Jurkat, Clone E6-1 (cell line): ENCODE results near the gene BTK.
"Not testable (repeated sequence)": the region's sequence is repeated elsewhere in the genome, so short reads cannot be mapped to it uniquely, and the experiment has no call there.

ENCODE experiments used
- DNase-seq: peaks from one replicate; pipeline ENCODE4 v3.0.0-alpha.2; 2011; ENCODE audit warnings: low read depth, low spot score
- H3K4me3 ChIP-seq: 2 replicates; pipeline ENCODE4 v1.5.1; 2011; ENCODE audit warnings: mild to moderate bottlenecking, low read length, control low read depth, moderate library complexity

BTK gene

DNA sequence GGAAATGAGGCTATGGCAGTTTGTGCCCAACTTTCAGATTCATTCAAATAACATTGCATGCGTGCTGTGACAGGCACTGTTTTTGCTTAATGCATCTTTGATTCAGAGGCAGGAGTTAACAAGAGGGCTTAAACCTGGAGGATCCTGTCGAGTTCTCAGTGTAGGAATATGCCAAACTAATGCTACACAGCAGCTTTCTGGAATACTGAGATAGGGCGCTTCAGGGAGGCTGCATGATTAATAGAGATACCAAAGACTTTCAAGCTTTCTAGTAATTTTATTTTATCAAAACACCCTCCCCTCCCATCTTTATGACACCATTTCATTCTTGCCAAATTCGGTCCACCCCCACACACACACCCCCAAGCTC is 36.8 kb downstream of the BTK start:
- H3K4me3 ChIP-seq, result peak overlapping the region; percentile 73

DNA sequence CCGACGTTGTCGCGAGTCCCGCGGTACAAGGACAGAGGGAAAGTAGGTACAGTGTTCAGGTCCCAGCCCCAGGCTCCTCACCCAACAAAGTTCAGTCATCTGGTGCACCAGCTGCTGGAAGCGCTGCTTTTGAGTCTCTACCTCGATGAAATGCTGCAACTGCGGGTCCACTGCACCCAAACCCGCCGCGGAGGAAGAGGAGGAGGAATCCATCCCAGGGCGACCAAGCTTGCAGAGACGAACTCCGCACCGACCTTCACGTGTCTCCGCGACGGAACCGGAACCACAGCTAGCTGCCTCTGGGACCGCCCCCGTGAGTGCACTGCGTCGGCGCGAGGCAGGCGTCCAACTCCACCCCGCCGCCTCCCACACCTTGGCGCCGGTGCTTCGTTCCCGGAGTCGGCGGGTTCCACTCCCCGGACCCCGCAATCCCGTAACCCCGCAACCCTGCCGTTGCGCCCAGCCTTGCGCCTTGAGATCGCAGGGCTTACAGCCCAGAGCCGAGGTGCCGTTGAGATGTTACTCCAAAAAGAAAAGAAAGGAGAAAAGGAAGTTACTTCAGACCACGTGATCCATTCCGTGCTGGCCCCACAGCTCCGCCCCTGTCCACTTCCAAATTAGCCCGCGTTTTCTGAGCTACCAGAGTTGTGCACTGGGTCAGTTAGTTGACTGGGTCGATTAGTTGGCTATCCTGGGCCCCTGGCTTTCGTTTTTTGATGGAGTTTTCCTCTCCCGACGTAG is 37.4 kb downstream of the BTK start, which contains the start of gene TIMM8A:
TIMM8A (minus strand) TSS at position 291 of the 741 bp plus-strand sequence; CDS start at position 213, 78 bp downstream.
- H3K4me3 ChIP-seq, result peak within 1 kb of the TSS; percentile 73
- DNase-seq, result peak; percentile 51

More for the DNA sequence above, 36.8 kb downstream of the BTK start:
- DNase-seq, result no peak

DNA sequence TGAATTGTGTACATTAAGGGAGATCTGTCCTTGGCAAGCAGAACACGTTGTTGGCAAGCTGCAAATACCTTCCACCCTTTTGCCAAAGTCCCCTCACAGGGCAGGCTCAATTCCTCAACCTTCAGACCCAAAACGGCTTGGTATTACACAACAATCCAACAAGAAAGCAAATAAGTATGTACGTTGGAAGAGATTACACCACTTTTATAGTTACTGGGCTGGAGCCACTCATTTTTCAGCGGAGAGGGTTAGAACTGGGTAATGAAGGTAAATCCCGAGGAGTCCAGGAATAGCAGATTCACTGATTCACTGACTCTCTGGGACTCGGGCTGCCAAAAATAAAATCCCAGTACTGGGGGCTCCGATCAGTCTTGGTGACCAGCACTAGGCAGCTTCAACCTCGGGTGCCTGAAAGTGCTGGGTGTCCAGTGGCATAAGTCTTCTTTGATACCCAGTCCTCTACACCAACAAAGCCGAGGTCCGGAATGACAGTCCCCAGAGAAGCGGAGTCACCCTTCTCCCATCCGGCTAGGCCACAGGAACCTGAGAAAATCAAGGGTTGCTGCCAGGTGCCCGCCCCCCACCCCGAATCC is 38.0 kb downstream of the BTK start:
- DNase-seq, result no peak
- peak overlapping the region; percentile 73 for H3K4me3 ChIP-seq

DNA sequence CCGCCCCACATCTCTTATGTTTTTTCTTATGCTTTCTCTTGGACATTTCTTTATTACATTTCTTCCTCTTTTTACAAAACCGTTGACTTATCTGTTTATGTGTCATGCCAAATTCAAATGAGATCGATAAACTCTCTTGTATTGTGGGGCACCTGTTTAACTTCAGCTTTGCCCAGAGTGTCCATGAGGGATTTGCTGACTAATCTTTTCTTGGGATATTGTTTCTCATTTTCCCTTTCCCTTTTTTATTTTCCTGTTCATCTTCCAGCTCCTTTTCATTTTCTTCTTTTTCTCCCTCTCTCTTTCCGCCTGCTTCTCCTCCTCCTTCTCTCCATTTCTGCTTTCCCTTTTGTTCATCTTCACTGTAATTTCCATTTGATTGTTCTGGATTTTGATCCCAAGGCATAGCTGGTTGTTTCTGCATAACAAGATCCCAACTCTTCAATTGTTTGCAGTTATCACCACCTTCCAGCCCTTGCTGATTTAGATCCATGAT is 48.2 kb downstream of the BTK start:
- H3K4me3 ChIP-seq, result no peak overlapping the region
- no peak for DNase-seq

DNA sequence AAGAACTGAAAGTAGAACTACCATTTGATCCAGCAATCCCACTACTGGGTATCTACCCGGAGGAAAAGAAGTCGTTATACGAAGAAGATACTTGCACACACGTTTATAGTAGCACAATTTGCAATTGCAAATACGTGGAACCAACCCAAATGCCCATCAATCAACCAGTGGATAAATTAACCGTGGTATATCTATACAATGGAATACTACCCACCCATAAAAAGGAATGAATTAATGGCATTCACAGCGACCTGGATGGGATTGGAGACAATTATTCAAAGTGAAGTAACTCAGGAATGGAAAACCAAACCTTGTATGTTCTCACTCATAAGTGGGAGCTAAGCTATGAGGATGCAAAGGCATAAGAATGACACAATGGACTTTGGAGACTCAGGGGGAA is 51.7 kb downstream of the BTK start:
- not testable (repeated sequence) for H3K4me3 ChIP-seq, DNase-seq

DNA sequence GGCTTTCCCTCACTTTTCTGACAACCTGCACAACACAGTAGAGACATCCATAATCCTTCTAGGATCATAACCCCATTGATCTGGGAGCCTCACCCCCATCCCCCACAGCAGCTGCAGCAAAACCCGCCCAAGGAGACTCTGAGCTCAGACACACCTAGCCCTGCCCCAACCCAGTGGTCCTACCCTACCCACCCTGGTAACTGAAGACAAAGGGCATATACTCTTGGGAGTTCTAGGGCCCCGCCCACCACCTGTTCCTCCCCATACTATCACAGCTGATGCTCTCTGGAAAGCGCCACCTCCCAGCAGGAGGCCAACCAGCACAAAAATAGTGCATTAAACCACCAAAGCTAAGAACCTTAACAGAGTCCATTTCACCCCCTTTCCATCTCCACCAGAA is 59.4 kb downstream of the BTK start:
- not testable (repeated sequence) for DNase-seq, H3K4me3 ChIP-seq

DNA sequence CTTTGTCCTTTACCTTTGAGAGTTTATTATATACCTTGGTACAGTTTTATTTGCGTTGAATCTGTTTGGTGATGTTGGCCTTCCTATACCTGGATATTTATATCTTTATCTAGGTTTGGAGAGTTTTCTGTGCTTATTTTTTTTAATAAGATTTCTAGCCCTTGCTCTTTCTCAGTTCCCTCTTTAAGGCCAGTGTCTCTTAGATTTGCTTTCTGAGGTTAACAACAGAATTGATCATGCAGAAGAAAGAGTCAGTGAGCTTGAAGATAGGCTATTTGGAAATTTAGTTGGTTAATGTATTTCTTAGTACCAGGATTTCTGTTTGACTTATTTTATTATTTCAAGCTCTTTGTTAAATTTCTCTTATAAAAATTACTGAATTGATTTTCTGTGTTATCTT is 82.2 kb downstream of the BTK start:
- no peak overlapping the region for H3K4me3 ChIP-seq
- DNase-seq, result no peak
